Astrocyte of the cerebellum (primary cell): ENCODE measurements around the gene DNAH17.

Experiments used
- DNase-seq: peaks from one replicate; pipeline ENCODE4 v3.0.0-alpha.2; 2011; ENCODE audit warnings: low read depth
- H3K4me3 ChIP-seq: 2 replicates; pipeline ENCODE4 v1.5.1; 2011; ENCODE audit warnings: mild to moderate bottlenecking, low read depth, low read length, moderate library complexity
- CTCF ChIP-seq: IDR thresholded peaks from 2 replicates; pipeline ENCODE4 v1.5.1; 2012; ENCODE audit warnings: low read length, low read depth, moderate library complexity, mild to moderate bottlenecking; ENCODE audit errors: missing control alignments
- in situ Hi-C: cut with HindIII; loops from 2 replicates; pipeline ENCODE4 v1.10.0; 2017; ENCODE audit warnings: low sequenced_read_pairs

DNAH17 gene

GRCh38 chr17:78502611-78503148 is 74.5 kb downstream of the DNAH17 start:
- in situ Hi-C loops: no loop called here
- DNase-seq: no peak
- TF ChIP-seq CTCF: no peak
- no peak overlapping the region for H3K4me3 ChIP-seq

GRCh38 chr17:78501241-78502036 is 75.8 kb downstream of the DNAH17 start:
- no peak for TF ChIP-seq CTCF
- no peak overlapping the region for H3K4me3 ChIP-seq
- DNase-seq: no peak
- in situ Hi-C loops: no loop called here

GRCh38 chr17:78500806-78501205 is 76.4 kb downstream of the DNAH17 start:
- no peak for TF ChIP-seq CTCF
- in situ Hi-C loops: no loop called here

GRCh38 chr17:78499715-78500540 is 77.3 kb downstream of the DNAH17 start:
- no peak overlapping the region for H3K4me3 ChIP-seq
- TF ChIP-seq CTCF: no peak
- no peak for DNase-seq
- in situ Hi-C loops: loop anchor here (25.0 kb wide), 2 partner anchors 112 to 337 kb away; partner anchors contain the start of gene USP36

More at GRCh38 chr17:78500806-78501205, 76.4 kb downstream of the DNAH17 start:
- H3K4me3 ChIP-seq: no peak overlapping the region
- no peak for DNase-seq

- in situ Hi-C loops: loop anchor here (25.0 kb wide), 2 partner anchors 113 to 338 kb away; partner anchors contain the start of gene USP36
- DNase-seq: no peak
- no peak overlapping the region for H3K4me3 ChIP-seq
- TF ChIP-seq CTCF: no peak
Observed at GRCh38 chr17:78498848-78499247, 78.3 kb downstream of the DNAH17 start.

- peak; percentile 51 for DNase-seq
- H3K4me3 ChIP-seq: no peak overlapping the region
- in situ Hi-C loops: loop anchor here (25.0 kb wide), 2 partner anchors 115 to 340 kb away; partner anchors contain the start of gene USP36
- peak; percentile 76 for TF ChIP-seq CTCF
Observed at GRCh38 chr17:78497115-78497540, 80.1 kb downstream of the DNAH17 start.
